Ascending aorta (tissue), 2 donors: ENCODE data around the gene TATDN3. TPM values are rescaled to one million over a fixed set of nuclear protein-coding genes. Genes with fewer than 3 reads are reported as not detected.

Source experiments
- DNase-seq, 2 donors: peaks; one replicate each; pipeline ENCODE4 v3.0.0-alpha.2; 2019; ENCODE audit warnings: low spot score in 2 of 2
- H3K27ac ChIP-seq, 2 donors: fragments of 200-600 bp; sonication (generic); one replicate each; pipeline ENCODE4 v1.5.1; 2016 to 2017; ENCODE audit warnings: mild to moderate bottlenecking in 1 of 2
- H3K27me3 ChIP-seq: fragments of 200-600 bp; sonication (generic); one replicate; pipeline ENCODE4 v1.5.1; 2017
- H3K36me3 ChIP-seq, 2 donors: fragments of 200-600 bp; sonication (generic); one replicate each; pipeline ENCODE4 v1.5.1; 2016
- H3K4me1 ChIP-seq, 2 donors: fragments of 200-600 bp; sonication (generic); one replicate each; pipeline ENCODE4 v1.5.1; 2016 to 2017; ENCODE audit warnings: mild to moderate bottlenecking in 1 of 2
- H3K4me3 ChIP-seq, 2 donors: fragments of 200-600 bp; sonication (generic); one replicate each; pipeline ENCODE4 v1.5.1; 2016 to 2017; ENCODE audit warnings: mild to moderate bottlenecking in 1 of 2
- H3K9me3 ChIP-seq, 2 donors: fragments of 200-600 bp; sonication (generic); one replicate each; pipeline ENCODE4 v1.5.1; 2016
- intact Hi-C: fragments of 100-400 bp; cut with DNase I; formaldehyde crosslinking; loops from one replicate; pipeline ENCODE4 v1.15.1; 2023
- total RNA-seq: library from RNA; depleted of rRNA; stranded (reverse); fragments of >200 nt; gene quantifications from one replicate; pipeline ENCODE4 v1.1.0, GENCODE V29; 2016
- TF ChIP-seq, protein P1 (sequence below), 3 experiments: fragments of 200-600 bp in 2 of 3; fragments of 450-650 bp in 1 of 3; sonication (generic) in 2 of 3; IDR thresholded peaks; one replicate each; pipeline ENCODE4 v1.5.1; 2016 to 2019; ENCODE audit warnings: antibody characterized with exemption in 3 of 3, mild to moderate bottlenecking in 1 of 3, moderate library complexity in 1 of 3

Gene TATDN3
- total RNA-seq, 1 donor from 2014 or later = 2.7 TPM

- Histone ChIP-seq H3K4me3 (no peak overlapping the region), H3K27me3 (no peaks in the 10 kb centered on the region), H3K9me3 (peaks cover 6 to 7% of the 10 kb centered on the region in 2 donors), H3K4me1 (no peaks in the 10 kb centered on the region), H3K27ac (no peak overlapping the region), H3K36me3 (no peaks in the 10 kb centered on the region)
- intact Hi-C loops = no loop called here
- no peak for DNase-seq
- TF ChIP-seq, protein P1, sequence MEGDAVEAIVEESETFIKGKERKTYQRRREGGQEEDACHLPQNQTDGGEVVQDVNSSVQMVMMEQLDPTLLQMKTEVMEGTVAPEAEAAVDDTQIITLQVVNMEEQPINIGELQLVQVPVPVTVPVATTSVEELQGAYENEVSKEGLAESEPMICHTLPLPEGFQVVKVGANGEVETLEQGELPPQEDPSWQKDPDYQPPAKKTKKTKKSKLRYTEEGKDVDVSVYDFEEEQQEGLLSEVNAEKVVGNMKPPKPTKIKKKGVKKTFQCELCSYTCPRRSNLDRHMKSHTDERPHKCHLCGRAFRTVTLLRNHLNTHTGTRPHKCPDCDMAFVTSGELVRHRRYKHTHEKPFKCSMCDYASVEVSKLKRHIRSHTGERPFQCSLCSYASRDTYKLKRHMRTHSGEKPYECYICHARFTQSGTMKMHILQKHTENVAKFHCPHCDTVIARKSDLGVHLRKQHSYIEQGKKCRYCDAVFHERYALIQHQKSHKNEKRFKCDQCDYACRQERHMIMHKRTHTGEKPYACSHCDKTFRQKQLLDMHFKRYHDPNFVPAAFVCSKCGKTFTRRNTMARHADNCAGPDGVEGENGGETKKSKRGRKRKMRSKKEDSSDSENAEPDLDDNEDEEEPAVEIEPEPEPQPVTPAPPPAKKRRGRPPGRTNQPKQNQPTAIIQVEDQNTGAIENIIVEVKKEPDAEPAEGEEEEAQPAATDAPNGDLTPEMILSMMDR (IDR thresholded peaks at IDR 0.05) = no peak
These were observed 29.3 kb downstream of the TATDN3 start for GRCh38 chr1:212820969-212821368.

- Histone ChIP-seq H3K4me3 (no peak overlapping the region), H3K36me3 (no peaks in the 10 kb centered on the region), H3K4me1 (no peaks in the 10 kb centered on the region), H3K27ac (no peak overlapping the region), H3K27me3 (no peaks in the 10 kb centered on the region), H3K9me3 (peaks cover 7 to 9% of the 10 kb centered on the region in 2 donors)
- no peak for DNase-seq
- TF ChIP-seq, protein P1 (IDR thresholded peaks at IDR 0.05) = no peak
- intact Hi-C loops = no loop called here
These were observed 31.3 kb downstream of the TATDN3 start for GRCh38 chr1:212822956-212823355.

- H3K9me3 ChIP-seq = peaks cover 7 to 9% of the 10 kb centered on the region in 2 donors
- no peaks in the 10 kb centered on the region for H3K36me3 ChIP-seq
- no peak for DNase-seq
- no peak overlapping the region for H3K27ac ChIP-seq
- TF ChIP-seq, protein P1 (IDR thresholded peaks at IDR 0.05) = no peak
- no peaks in the 10 kb centered on the region for H3K4me1 ChIP-seq
- no peaks in the 10 kb centered on the region for H3K27me3 ChIP-seq
- intact Hi-C loops = no loop called here
- H3K4me3 ChIP-seq = no peak overlapping the region
These were observed 32.5 kb downstream of the TATDN3 start for GRCh38 chr1:212824201-212824600.

DNA sequence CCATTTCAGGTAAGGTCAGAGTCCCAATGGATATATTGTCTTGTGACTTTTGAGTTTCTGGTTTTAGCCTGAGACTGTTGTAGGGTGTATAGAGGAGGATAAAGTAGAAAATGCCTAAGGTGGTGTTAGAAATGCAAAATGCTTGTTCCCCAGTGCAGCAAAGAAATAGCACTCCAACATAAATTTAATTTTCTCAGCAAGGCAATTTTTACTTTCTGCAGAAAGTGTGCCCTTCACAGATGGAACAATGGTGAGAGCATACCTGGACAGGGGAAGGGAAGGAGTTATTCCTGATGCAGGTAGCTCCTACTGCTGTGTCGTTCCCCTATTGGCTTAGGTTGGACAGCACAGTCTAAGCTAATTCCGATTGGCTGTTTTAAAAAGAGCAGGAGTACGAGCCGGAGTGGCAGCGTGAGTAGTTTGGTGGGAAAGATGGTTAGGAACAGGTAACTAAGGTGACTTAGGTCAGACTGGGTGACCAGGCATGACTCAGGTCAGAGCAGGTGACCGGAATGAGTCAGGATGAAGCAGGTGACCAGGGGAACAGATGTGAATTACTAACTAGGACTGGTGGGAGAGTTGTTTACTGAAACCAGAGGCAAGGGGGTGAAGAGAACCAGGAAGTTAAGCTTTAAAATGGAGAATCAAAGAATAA, 34.2 kb downstream of the TATDN3 start:
- no peak overlapping the region for H3K27ac ChIP-seq
- no peaks in the 10 kb centered on the region for H3K36me3 ChIP-seq
- TF ChIP-seq, protein P1 (IDR thresholded peaks at IDR 0.05) = no peak
- DNase-seq = no peak
- intact Hi-C loops = no loop called here
- no peak overlapping the region for H3K4me3 ChIP-seq
- no peaks in the 10 kb centered on the region for H3K4me1 ChIP-seq
- H3K27me3 ChIP-seq = no peaks in the 10 kb centered on the region
- H3K9me3 ChIP-seq = peaks cover 7 to 9% of the 10 kb centered on the region in 2 donors

DNA sequence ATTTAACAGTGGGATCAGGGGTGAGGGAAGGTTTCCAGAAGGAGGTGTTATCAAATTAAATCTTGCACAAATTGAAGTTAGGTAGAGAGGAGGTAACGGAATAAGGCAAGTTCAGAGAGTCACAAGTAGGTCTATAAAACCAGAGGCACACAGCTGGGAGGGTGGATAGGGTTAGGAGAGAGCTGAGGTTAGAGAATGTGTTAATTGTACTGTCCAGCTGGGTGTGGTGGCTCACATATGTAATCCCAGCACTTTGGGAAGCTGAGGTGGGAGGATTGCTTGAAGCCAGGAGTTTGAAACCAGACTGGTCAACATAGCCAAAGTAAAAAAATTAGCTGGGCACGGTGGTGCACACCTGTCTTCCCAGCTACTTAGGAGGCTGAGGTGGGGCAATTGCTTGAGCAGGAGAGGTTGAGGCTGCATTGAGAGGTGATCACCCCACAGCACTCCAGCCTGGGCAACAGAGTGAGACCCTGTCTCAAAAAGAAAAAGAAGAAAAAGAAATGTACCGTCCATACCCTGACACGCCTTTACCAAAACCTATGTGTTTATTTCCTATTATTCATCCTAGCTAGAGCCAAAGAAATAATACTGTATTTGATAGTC, 35.6 kb downstream of the TATDN3 start:
- intact Hi-C loops = no loop called here
- H3K27me3 ChIP-seq = no peaks in the 10 kb centered on the region
- H3K4me3 ChIP-seq = no peak overlapping the region
- DNase-seq = no peak
- TF ChIP-seq, protein P1 (IDR thresholded peaks at IDR 0.05) = no peak
- peaks cover 7 to 9% of the 10 kb centered on the region in 2 donors for H3K9me3 ChIP-seq
- H3K36me3 ChIP-seq = no peaks in the 10 kb centered on the region
- no peak overlapping the region for H3K27ac ChIP-seq
- H3K4me1 ChIP-seq = no peaks in the 10 kb centered on the region
